HepG2 (cell line): Measurements from ENCODE around the gene EWSR1. TPM values are rescaled to one million over a fixed set of nuclear protein-coding genes. Genes with fewer than 3 reads are reported as not detected.

Experiments used
- ATAC-seq: fragments of 200-7000 bp; cut with Tn5 transposase; 3 replicates; pipeline ENCODE4 v1.9.1; 2020; ENCODE audit warnings: mild to moderate bottlenecking, moderate library complexity
- BruUV-seq: library from RNA; stranded (reverse); fragments of 400-500 nt; replicated peaks from 2 replicates; lab custom pipeline; 2021; lab: Mats Ljungman, UMichigan
- CTCF ChIA-PET: fragments of 300-600 bp; formaldehyde crosslinking; extraction: SDS; loops from one replicate; lab custom pipeline; 2021; ENCODE audit warnings: low total read pairs, inconsistent platforms, low intra/inter-chr PET ratio; lab: Yijun Ruan, JAX
- POLR2A ChIA-PET: fragments of 350-600 bp; sonication (Branson Sonifier 250); formaldehyde crosslinking; loops from one replicate; lab custom pipeline; 2020; ENCODE audit warnings: antibody characterized with exemption, inconsistent platforms; lab: Yijun Ruan, JAX
- DNase-seq: peaks from one replicate; pipeline ENCODE4 v3.0.0-alpha.2; 2015; ENCODE audit warnings: low spot score
- FAIRE-seq: peaks from 3 replicates; lab custom pipeline; 2011; peaks lifted over from hg19 to GRCh38; lab: Jason Lieb, UNC
- H2AFZ ChIP-seq: one replicate; pipeline ENCODE4 v1.6.1; 2011; ENCODE audit warnings: low read length, inconsistent platforms
- H3K27ac ChIP-seq: fragments of 300-600 bp; 3 replicates; pipeline ENCODE4 v1.8.0; 2011; ENCODE audit warnings: mixed run types, mild to moderate bottlenecking, mixed read lengths, low read length, inconsistent platforms; ENCODE audit not compliant: insufficient read depth; ENCODE audit errors: extremely low read length
- H3K27me3 ChIP-seq, 2 experiments: fragments of 200-600 bp in 1 of 2; 2 replicates in 1 of 2; 3 replicates in 1 of 2; pipeline versions ENCODE4 v1.6.0 to v1.8.0; 2011; ENCODE audit warnings: low read length in 2 of 2, mild to moderate bottlenecking in 2 of 2, moderate library complexity in 2 of 2, inconsistent platforms in 1 of 2; ENCODE audit not compliant: insufficient read depth in 2 of 2, control insufficient read depth in 1 of 2
- H3K36me3 ChIP-seq, 2 experiments: fragments of 200-600 bp in 1 of 2; replicated peaks in 1 of 2; 2 replicates in 1 of 2; 3 replicates in 1 of 2; pipeline versions ENCODE4 v1.5.1 to v1.8.0; 2011; ENCODE audit warnings: low read length in 2 of 2, inconsistent platforms in 1 of 2; ENCODE audit not compliant: insufficient read depth in 2 of 2, control insufficient read depth in 1 of 2
- H3K4me1 ChIP-seq: 2 replicates; pipeline ENCODE4 v1.5.1; 2012; ENCODE audit warnings: low read length, inconsistent platforms; ENCODE audit not compliant: insufficient read depth
- H3K4me2 ChIP-seq: 2 replicates; pipeline ENCODE4 v1.6.0; 2011; ENCODE audit warnings: low read depth, low read length, inconsistent platforms
- H3K4me3 ChIP-seq, 3 experiments: fragments of 200-600 bp in 1 of 3; sonication (generic), shearing (Covaris generic) in 1 of 3; replicated peaks in 1 of 3; 2 replicates each; pipeline ENCODE4 v1.5.1; 2011 to 2016; ENCODE audit warnings: low read length in 3 of 3, inconsistent platforms in 2 of 3, low read depth in 2 of 3, mild to moderate bottlenecking in 2 of 3, control low read depth in 1 of 3, mixed read lengths in 1 of 3; ENCODE audit not compliant: insufficient read depth in 1 of 3
- H3K79me2 ChIP-seq: one replicate; pipeline ENCODE4 v1.6.1; 2011; ENCODE audit warnings: low read length, inconsistent platforms; ENCODE audit not compliant: insufficient read depth
- H3K9ac ChIP-seq: 2 replicates; pipeline ENCODE4 v1.6.0; 2011; ENCODE audit warnings: mild to moderate bottlenecking, low read depth, low read length, inconsistent platforms; ENCODE audit not compliant: insufficient read depth
- H3K9me3 ChIP-seq: 2 replicates; pipeline ENCODE4 v1.5.1; 2012; ENCODE audit warnings: mild to moderate bottlenecking, low read length
- H4K20me1 ChIP-seq: 2 replicates; pipeline ENCODE4 v1.6.0; 2011; ENCODE audit warnings: inconsistent platforms, mild to moderate bottlenecking, low read length, moderate library complexity; ENCODE audit not compliant: insufficient read depth
- ASH2L ChIP-seq: fragments of 300-600, 200-600 bp; sonication (generic); IDR thresholded peaks from 2 replicates; pipeline ENCODE4 v1.7.0; 2017; ENCODE audit warnings: low read depth, mild to moderate bottlenecking, moderate library complexity, mixed read lengths, low read length; ENCODE audit not compliant: insufficient read length
- ATF2 ChIP-seq: sonication (generic); formaldehyde crosslinking; IDR thresholded peaks from 2 replicates; pipeline ENCODE4 v1.4.0; 2020; ENCODE audit warnings: missing genetic modification reagents
- ATF7 ChIP-seq, 2 experiments: fragments of 450-650 bp in 1 of 2; sonication (generic) in 1 of 2; formaldehyde crosslinking in 1 of 2; IDR thresholded peaks; 2 replicates each; pipeline versions ENCODE4 v1.4.0 to v1.6.1; 2016 to 2020; ENCODE audit warnings: antibody characterized with exemption in 1 of 2, mild to moderate bottlenecking in 1 of 2, missing genetic modification reagents in 1 of 2
- HDAC1 ChIP-seq: sonication (generic); formaldehyde crosslinking; IDR thresholded peaks from 2 replicates; pipeline ENCODE4 v1.5.1; 2020; ENCODE audit warnings: mild to moderate bottlenecking, missing genetic modification reagents
- IKZF1 ChIP-seq: fragments of 450-650 bp; IDR thresholded peaks from 2 replicates; pipeline ENCODE4 v1.7.1; 2016
- KMT2A ChIP-seq: sonication (generic); formaldehyde crosslinking; IDR thresholded peaks from 2 replicates; pipeline ENCODE4 v1.4.0; 2020; ENCODE audit warnings: missing genetic modification reagents
- MED1 ChIP-seq: sonication (generic); formaldehyde crosslinking; IDR thresholded peaks from 2 replicates; pipeline ENCODE4 v1.4.0; 2020; ENCODE audit warnings: missing genetic modification reagents
- NR2F6 ChIP-seq, 2 experiments: IDR thresholded peaks; 2 replicates each; pipeline ENCODE4 v1.6.1; 2016; ENCODE audit warnings: antibody characterized with exemption in 1 of 2, mild to moderate bottlenecking in 1 of 2
- PAF1 ChIP-seq: IDR thresholded peaks from 2 replicates; pipeline ENCODE4 v1.6.1; 2016; ENCODE audit warnings: missing genetic modification reagents, missing compliant biosample characterization
- RFX5 ChIP-seq: IDR thresholded peaks from 2 replicates; pipeline ENCODE4 v1.6.1; 2011; ENCODE audit warnings: low read depth, low read length, improper control_type of control experiment
- RNF2 ChIP-seq: fragments of 450-650 bp; conservative IDR thresholded peaks from 2 replicates; pipeline ENCODE4 v1.6.1; 2016; ENCODE audit warnings: low read depth
- ZNF280B ChIP-seq: sonication (generic); formaldehyde crosslinking; IDR thresholded peaks from 2 replicates; pipeline ENCODE4 v1.5.0; 2020; ENCODE audit warnings: missing genetic modification reagents, mild to moderate bottlenecking, borderline replicate concordance
- ZNF512B ChIP-seq: sonication (generic); formaldehyde crosslinking; IDR thresholded peaks from 2 replicates; pipeline ENCODE4 v1.5.1; 2020; ENCODE audit warnings: missing genetic modification reagents, mild to moderate bottlenecking, borderline replicate concordance
- ZNF557 ChIP-seq: sonication (generic); formaldehyde crosslinking; IDR thresholded peaks from 2 replicates; pipeline ENCODE4 v1.4.0; 2020; ENCODE audit warnings: missing genetic modification reagents
- ZNF780A ChIP-seq: sonication (generic); formaldehyde crosslinking; IDR thresholded peaks from 2 replicates; pipeline ENCODE4 v1.8.0; 2022; ENCODE audit warnings: mild to moderate bottlenecking, missing genetic modification reagents, moderate library complexity
- WGBS: methylation state at CpG from one replicate; pipeline ENCODE4 v1.1.6; 2017; ENCODE audit warnings: low lambda C conversion rate; 5-methylcytosine and 5-hydroxymethylcytosine counted together
- in situ Hi-C: cut with HindIII; loops from 2 replicates; pipeline ENCODE4 v1.10.0; 2017; ENCODE audit warnings: low pct_unique_long_range_greater_than_20kb; ENCODE audit not compliant: extremely low pct_ligation_motif_present
- intact Hi-C: fragments of 100-400 bp; cut with micrococcal nuclease; formaldehyde crosslinking; loops from one replicate; pipeline ENCODE4 v1.10.0; 2022; ENCODE audit not compliant: unreplicated experiment
- polyA plus RNA-seq, 8 experiments: library from polyadenylated mRNA; depleted of rRNA in 3 of 8; stranded (reverse) in 7 of 8; unstranded in 1 of 8; fragments of >200 nt; fragmentation: Illumina TruSeq in 4 of 8; extraction: Trizol in 4 of 8; gene quantifications; 2 replicates each; pipeline versions ENCODE4 v1.2.1 to v1.2.3, GENCODE V29; 2011 to 2016; ENCODE audit warnings: low read depth in 4 of 8, missing spikeins in 1 of 8, mixed read lengths in 1 of 8; ENCODE audit not compliant: insufficient read depth in 1 of 8
- total RNA-seq, 5 experiments: library from RNA; depleted of rRNA; stranded (reverse); fragments of >200 nt; fragmentation: Illumina TruSeq; extraction: Trizol; gene quantifications; 2 replicates each; pipeline ENCODE4 v1.2.3, GENCODE V29; 2016; ENCODE audit warnings: low read depth in 1 of 5
- TF ChIP-seq, protein P1 (sequence below): sonication (generic); formaldehyde crosslinking; IDR thresholded peaks from 2 replicates; pipeline ENCODE4 v1.5.0; 2020; ENCODE audit warnings: missing genetic modification reagents

EWSR1 gene
- total and polyA plus RNA-seq, 2 of the 13 experiments (the other 11 are each of a cell fraction or from before 2014, with no cell fraction given), result 211 to 326 TPM

DNA sequence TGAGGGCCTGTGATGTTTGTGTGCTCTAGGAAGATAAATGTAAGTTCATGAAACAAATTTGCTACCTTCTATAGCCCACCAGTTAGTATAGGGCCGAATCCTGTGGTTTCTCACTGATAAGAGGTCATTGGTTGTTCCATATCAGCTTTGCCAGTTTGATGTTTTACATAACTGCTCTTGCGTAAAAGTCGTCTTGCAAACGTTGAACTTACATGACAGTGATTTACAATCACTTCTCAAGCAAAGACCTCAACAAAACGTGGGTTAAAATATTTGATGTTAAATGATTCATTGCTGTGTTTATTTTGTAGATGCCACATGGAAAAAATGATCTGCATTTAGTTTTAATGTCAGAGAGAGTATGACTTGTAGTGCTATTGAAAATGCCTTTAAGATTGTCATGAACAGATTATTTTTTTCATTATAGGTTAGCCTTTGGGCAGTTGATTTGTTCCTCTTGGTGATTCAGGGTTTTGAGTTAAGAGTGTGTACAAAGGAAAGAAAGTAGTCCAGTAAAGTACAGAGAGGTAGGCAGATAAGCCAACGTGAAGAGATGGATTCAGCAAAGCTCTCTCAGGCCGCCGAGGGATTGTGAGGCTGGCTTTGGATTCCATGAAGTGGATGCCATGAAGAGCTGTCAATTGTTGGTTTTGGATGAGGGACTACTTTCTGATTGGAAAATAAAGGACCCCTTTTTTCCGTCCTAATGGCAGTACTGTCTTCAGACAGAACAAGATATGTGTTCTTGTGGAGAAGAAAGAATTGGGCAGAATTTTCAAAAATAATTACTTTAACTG, 2.6 kb downstream of the EWSR1 start:
- peak; percentile 26 for FAIRE-seq
- BruUV-seq, result no TSS peak
- Histone ChIP-seq H4K20me1 (peaks cover 63% of the 10 kb centered on the region), H3K4me1 (peaks cover 75% of the 10 kb centered on the region), H3K36me3 (peaks cover 9 to 36% of the 10 kb centered on the region in 2 experiments), H2AFZ (no peak overlapping the region), H3K9ac (peak overlapping the region; percentile 100), H3K27ac (peak overlapping the region; percentile 98), H3K79me2 (peaks cover 96% of the 10 kb centered on the region), H3K9me3 (no peaks in the 10 kb centered on the region), H3K27me3 (no peaks in the 10 kb centered on the region; a peak in 1 of 5 replicates), H3K4me2 (peak overlapping the region; percentile 90), H3K4me3 (peak overlapping the region; percentile 75 to 96 (median 93))
- in situ Hi-C loops (no loop called here), intact Hi-C loops (no loop called here)
- peak; percentile 69 for DNase-seq
- WGBS, result 29% methylated on average over 9 of the region's 9 CpGs
- ChIA-PET POLR2A (interaction anchor here (1.2 to 2.0 kb wide), 4 partner anchors 9 to 36 kb away, joined by 3 to 7 read pairs (median 4); partner anchors contain the start of gene GAS2L1), CTCF (no interaction called here)
- no peak for ATAC-seq
- TF ChIP-seq MED1 (CRISPR knock-in tag), result 0 out of 2 replicates have a peak, but pooled peaks have one; percentile 7
- TF ChIP-seq RNF2, result no peak
- TF ChIP-seq IKZF1, result no peak
- TF ChIP-seq, protein P1, sequence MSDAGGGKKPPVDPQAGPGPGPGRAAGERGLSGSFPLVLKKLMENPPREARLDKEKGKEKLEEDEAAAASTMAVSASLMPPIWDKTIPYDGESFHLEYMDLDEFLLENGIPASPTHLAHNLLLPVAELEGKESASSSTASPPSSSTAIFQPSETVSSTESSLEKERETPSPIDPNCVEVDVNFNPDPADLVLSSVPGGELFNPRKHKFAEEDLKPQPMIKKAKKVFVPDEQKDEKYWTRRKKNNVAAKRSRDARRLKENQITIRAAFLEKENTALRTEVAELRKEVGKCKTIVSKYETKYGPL (CRISPR knock-in tag), result 0 out of 2 replicates have a peak, but pooled peaks have one; percentile 34
- 0 out of 2 replicates have a peak, but pooled peaks have one; percentile 20 for TF ChIP-seq NR2F6 (IDR thresholded peaks at IDR 0.05)
- TF ChIP-seq NR2F6 (CRISPR knock-in tag; IDR thresholded peaks at IDR 0.05), result no peak
- TF ChIP-seq ZNF780A (CRISPR knock-in tag), result no peak
- no peak for TF ChIP-seq HDAC1 (CRISPR knock-in tag)
- TF ChIP-seq ZNF280B (CRISPR knock-in tag), result no peak
- 0 out of 2 replicates have a peak, but pooled peaks have one; percentile 16 for TF ChIP-seq PAF1 (CRISPR knock-in tag)
- TF ChIP-seq RFX5, result no peak
- no peak for TF ChIP-seq KMT2A (CRISPR knock-in tag)
- TF ChIP-seq ATF2 (CRISPR knock-in tag), result no peak
- peak; percentile 15 for TF ChIP-seq ASH2L
- no peak for TF ChIP-seq ATF7 (IDR thresholded peaks at IDR 0.05)
- TF ChIP-seq ATF7 (CRISPR knock-in tag; IDR thresholded peaks at IDR 0.05), result no peak
- no peak for TF ChIP-seq ZNF512B (CRISPR knock-in tag)
- no peak for TF ChIP-seq ZNF557
